H1 (cell line): Measurements from ENCODE around the gene TINCR. TPM values are rescaled to one million over a fixed set of nuclear protein-coding genes. Genes with fewer than 3 reads are reported as not detected.

ENCODE experiments used
- ASH2L ChIP-seq: fragments of 200-600, 300-600 bp; sonication (generic); IDR thresholded peaks from one replicate; pipeline ENCODE4 v1.7.1; 2017; ENCODE audit warnings: low read length
- HDAC6 ChIP-seq: IDR thresholded peaks from one replicate; pipeline ENCODE4 v1.7.1; 2012; ENCODE audit warnings: low read depth, mild to moderate bottlenecking, inconsistent platforms, low read length, moderate library complexity
- NRF1 ChIP-seq: IDR thresholded peaks from 2 replicates; pipeline ENCODE4 v1.6.1; 2011; ENCODE audit warnings: mild to moderate bottlenecking, low read depth, low read length, improper control_type of control experiment
- PHF8 ChIP-seq: fragments of 200-600 bp; sonication (generic); conservative IDR thresholded peaks from 2 replicates; pipeline ENCODE4 v1.7.1; 2012; ENCODE audit warnings: low read depth, mild to moderate bottlenecking, inconsistent platforms, low read length, moderate library complexity
- SP1 ChIP-seq: IDR thresholded peaks from 2 replicates; pipeline ENCODE4 v1.6.1; 2011; ENCODE audit warnings: low read depth, low read length
- TAF1 ChIP-seq: IDR thresholded peaks from 2 replicates; pipeline ENCODE4 v1.6.1; 2011; ENCODE audit warnings: mild to moderate bottlenecking, low read depth, low read length
- TBP ChIP-seq: IDR thresholded peaks from 2 replicates; pipeline ENCODE4 v1.6.1; 2011; ENCODE audit warnings: low read depth, low read length, improper control_type of control experiment
- TEAD4 ChIP-seq: IDR thresholded peaks from 2 replicates; pipeline ENCODE4 v1.6.1; 2012; ENCODE audit warnings: low read depth, low read length, inconsistent platforms, mixed read lengths
- polyA plus RNA-seq, 7 experiments: library from polyadenylated mRNA; depleted of rRNA in 3 of 7; stranded (reverse) in 5 of 7; unstranded in 2 of 7; fragments of >200 nt in 5 of 7; fragments of 200-250 nt in 2 of 7; gene quantifications; 1 replicate in 5 of 7; 2 replicates in 1 of 7; 4 replicates in 1 of 7; pipeline versions ENCODE4 v1.2.1 to v1.2.3, GENCODE V29; 2011 to 2013; ENCODE audit warnings: missing spikeins in 2 of 7, mixed read lengths in 2 of 7
- total RNA-seq: library from RNA; stranded (reverse); fragmentation: NEBNext Ultra II Directional; extraction: Animal tissue kit (Norgen Biotek cat#: 25700); gene quantifications from 2 replicates; pipeline ENCODE4 v1.2.1, GENCODE V29; 2021
- TF ChIP-seq, protein P1 (sequence below): fragments of 300-600 bp; sonication (generic); IDR thresholded peaks from 2 replicates; pipeline ENCODE4 v1.7.1; 2012; ENCODE audit warnings: low read length, moderate library complexity, mild to moderate bottlenecking, inconsistent platforms; ENCODE audit not compliant: insufficient replicate concordance
- TF ChIP-seq, protein P2 (sequence below): IDR thresholded peaks from 2 replicates; pipeline ENCODE4 v1.6.1; 2012; ENCODE audit warnings: inconsistent platforms

Gene TINCR
- total and polyA plus RNA-seq, 2 of the 8 experiments (the other 6 are each of a cell fraction or from before 2014, with no cell fraction given): 0.52 to 1.4 TPM

DNA sequence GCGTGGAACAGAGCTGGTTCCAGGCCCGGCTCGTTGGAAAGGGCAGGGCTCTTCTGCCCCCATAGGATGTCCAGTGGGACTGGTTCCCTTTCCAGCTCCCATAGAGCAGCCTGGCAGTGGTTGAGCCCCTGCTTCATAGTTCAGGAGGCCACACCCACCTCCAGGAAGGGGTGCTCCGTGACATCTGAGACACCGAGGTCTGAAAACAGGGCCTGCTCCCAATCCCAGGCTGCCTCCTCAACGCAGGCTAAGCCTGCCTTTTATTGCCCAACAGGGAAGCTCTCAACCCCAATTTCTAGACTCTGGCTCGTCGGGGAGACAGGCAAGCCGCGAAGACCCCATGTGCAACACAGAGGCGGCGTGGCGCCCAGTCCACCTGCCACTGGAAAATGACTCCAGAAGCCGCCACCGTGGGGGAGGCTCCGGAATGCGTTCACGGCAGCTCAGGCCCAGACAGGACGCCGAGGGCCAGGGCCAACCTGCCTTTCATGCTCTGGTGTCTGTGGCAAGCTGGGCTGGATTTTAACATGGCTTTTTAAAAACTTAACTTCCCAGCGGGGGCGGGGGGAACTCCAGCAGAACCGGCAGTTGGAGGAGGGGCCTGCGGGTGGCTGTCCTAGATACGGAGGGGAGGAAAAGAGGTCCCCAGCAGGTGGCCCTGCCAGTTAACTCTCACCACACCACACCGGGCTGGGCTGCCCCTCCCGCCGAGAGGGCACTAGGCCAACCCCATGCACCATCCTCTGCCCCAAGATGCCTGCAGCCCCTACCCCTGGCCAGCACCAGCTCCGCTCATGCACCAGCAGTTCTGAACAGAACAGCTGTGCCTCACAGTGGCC, 17.9 kb upstream of the TINCR start (continued):
- TF ChIP-seq, protein P1, sequence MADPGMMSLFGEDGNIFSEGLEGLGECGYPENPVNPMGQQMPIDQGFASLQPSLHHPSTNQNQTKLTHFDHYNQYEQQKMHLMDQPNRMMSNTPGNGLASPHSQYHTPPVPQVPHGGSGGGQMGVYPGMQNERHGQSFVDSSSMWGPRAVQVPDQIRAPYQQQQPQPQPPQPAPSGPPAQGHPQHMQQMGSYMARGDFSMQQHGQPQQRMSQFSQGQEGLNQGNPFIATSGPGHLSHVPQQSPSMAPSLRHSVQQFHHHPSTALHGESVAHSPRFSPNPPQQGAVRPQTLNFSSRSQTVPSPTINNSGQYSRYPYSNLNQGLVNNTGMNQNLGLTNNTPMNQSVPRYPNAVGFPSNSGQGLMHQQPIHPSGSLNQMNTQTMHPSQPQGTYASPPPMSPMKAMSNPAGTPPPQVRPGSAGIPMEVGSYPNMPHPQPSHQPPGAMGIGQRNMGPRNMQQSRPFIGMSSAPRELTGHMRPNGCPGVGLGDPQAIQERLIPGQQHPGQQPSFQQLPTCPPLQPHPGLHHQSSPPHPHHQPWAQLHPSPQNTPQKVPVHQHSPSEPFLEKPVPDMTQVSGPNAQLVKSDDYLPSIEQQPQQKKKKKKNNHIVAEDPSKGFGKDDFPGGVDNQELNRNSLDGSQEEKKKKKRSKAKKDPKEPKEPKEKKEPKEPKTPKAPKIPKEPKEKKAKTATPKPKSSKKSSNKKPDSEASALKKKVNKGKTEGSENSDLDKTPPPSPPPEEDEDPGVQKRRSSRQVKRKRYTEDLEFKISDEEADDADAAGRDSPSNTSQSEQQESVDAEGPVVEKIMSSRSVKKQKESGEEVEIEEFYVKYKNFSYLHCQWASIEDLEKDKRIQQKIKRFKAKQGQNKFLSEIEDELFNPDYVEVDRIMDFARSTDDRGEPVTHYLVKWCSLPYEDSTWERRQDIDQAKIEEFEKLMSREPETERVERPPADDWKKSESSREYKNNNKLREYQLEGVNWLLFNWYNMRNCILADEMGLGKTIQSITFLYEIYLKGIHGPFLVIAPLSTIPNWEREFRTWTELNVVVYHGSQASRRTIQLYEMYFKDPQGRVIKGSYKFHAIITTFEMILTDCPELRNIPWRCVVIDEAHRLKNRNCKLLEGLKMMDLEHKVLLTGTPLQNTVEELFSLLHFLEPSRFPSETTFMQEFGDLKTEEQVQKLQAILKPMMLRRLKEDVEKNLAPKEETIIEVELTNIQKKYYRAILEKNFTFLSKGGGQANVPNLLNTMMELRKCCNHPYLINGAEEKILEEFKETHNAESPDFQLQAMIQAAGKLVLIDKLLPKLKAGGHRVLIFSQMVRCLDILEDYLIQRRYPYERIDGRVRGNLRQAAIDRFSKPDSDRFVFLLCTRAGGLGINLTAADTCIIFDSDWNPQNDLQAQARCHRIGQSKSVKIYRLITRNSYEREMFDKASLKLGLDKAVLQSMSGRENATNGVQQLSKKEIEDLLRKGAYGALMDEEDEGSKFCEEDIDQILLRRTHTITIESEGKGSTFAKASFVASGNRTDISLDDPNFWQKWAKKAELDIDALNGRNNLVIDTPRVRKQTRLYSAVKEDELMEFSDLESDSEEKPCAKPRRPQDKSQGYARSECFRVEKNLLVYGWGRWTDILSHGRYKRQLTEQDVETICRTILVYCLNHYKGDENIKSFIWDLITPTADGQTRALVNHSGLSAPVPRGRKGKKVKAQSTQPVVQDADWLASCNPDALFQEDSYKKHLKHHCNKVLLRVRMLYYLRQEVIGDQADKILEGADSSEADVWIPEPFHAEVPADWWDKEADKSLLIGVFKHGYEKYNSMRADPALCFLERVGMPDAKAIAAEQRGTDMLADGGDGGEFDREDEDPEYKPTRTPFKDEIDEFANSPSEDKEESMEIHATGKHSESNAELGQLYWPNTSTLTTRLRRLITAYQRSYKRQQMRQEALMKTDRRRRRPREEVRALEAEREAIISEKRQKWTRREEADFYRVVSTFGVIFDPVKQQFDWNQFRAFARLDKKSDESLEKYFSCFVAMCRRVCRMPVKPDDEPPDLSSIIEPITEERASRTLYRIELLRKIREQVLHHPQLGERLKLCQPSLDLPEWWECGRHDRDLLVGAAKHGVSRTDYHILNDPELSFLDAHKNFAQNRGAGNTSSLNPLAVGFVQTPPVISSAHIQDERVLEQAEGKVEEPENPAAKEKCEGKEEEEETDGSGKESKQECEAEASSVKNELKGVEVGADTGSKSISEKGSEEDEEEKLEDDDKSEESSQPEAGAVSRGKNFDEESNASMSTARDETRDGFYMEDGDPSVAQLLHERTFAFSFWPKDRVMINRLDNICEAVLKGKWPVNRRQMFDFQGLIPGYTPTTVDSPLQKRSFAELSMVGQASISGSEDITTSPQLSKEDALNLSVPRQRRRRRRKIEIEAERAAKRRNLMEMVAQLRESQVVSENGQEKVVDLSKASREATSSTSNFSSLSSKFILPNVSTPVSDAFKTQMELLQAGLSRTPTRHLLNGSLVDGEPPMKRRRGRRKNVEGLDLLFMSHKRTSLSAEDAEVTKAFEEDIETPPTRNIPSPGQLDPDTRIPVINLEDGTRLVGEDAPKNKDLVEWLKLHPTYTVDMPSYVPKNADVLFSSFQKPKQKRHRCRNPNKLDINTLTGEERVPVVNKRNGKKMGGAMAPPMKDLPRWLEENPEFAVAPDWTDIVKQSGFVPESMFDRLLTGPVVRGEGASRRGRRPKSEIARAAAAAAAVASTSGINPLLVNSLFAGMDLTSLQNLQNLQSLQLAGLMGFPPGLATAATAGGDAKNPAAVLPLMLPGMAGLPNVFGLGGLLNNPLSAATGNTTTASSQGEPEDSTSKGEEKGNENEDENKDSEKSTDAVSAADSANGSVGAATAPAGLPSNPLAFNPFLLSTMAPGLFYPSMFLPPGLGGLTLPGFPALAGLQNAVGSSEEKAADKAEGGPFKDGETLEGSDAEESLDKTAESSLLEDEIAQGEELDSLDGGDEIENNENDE: no peak
- TF ChIP-seq SP1: peak; percentile 43; the same call in 1 of the 2 replicates
- 0 out of 2 replicates have a peak, but pooled peaks have one; percentile 26 for TF ChIP-seq TAF1
- TF ChIP-seq ASH2L: peak; percentile 53
- TF ChIP-seq TBP: no peak
- TF ChIP-seq, protein P2, sequence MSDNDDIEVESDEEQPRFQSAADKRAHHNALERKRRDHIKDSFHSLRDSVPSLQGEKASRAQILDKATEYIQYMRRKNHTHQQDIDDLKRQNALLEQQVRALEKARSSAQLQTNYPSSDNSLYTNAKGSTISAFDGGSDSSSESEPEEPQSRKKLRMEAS: no peak
- no peak for TF ChIP-seq HDAC6
- no peak for TF ChIP-seq NRF1
- no peak for TF ChIP-seq TEAD4
- TF ChIP-seq PHF8: no peak
